SU-DHL-6 (cell line): Measurements from ENCODE around the gene RAD51D.

ENCODE experiments used
- H2AFZ ChIP-seq: fragments of 200-600 bp; sonication (generic); 2 replicates; pipeline ENCODE4 v1.6.1; 2014; ENCODE audit warnings: low read depth, mild to moderate bottlenecking, moderate library complexity, mixed read lengths, antibody characterized with exemption, low read length; ENCODE audit not compliant: severe bottlenecking
- H3F3A ChIP-seq: fragments of 200-600 bp; shearing (Covaris generic); 2 replicates; pipeline ENCODE4 v1.6.0; 2016; ENCODE audit warnings: antibody characterized with exemption, mild to moderate bottlenecking; ENCODE audit not compliant: insufficient read depth
- H3K27ac ChIP-seq: fragments of 200-600 bp; sonication (generic); 2 replicates; pipeline ENCODE4 v1.5.1; 2016; ENCODE audit warnings: low read depth, mild to moderate bottlenecking, low read length, moderate library complexity, mixed read lengths
- H3K27me3 ChIP-seq: fragments of 200-600 bp; sonication (generic), shearing (Covaris generic); 2 replicates; pipeline ENCODE4 v1.6.0; 2014; ENCODE audit warnings: mild to moderate bottlenecking, low read length
- H3K36me3 ChIP-seq: fragments of 200-600 bp; sonication (generic); 2 replicates; pipeline ENCODE4 v1.6.1; 2014; ENCODE audit warnings: mild to moderate bottlenecking, low read length, mixed read lengths
- H3K4me2 ChIP-seq: fragments of 300-600, 200-600 bp; shearing (Covaris generic), sonication (generic); 2 replicates; pipeline ENCODE4 v1.6.0; 2014; ENCODE audit warnings: low read length, low read depth, mild to moderate bottlenecking; ENCODE audit not compliant: poor library complexity, severe bottlenecking
- H3K4me3 ChIP-seq: fragments of 200-600 bp; sonication (generic); 2 replicates; pipeline ENCODE4 v1.5.1; 2014; ENCODE audit warnings: antibody characterized with exemption, low read length, mild to moderate bottlenecking, mixed read lengths; ENCODE audit not compliant: insufficient read depth, poor library complexity, severe bottlenecking
- H3K79me2 ChIP-seq: fragments of 200-600 bp; sonication (generic); 2 replicates; pipeline ENCODE4 v1.6.1; 2014; ENCODE audit warnings: mild to moderate bottlenecking, low read length, moderate library complexity; ENCODE audit not compliant: insufficient read depth
- H3K9ac ChIP-seq: fragments of 200-600 bp; sonication (generic); 2 replicates; pipeline ENCODE4 v1.7.0; 2014; ENCODE audit warnings: mild to moderate bottlenecking, low read length
- H3K9me2 ChIP-seq: fragments of 200-600 bp; sonication (generic); replicated peaks from 2 replicates; pipeline ENCODE4 v1.6.1; 2014; ENCODE audit warnings: low read length; ENCODE audit not compliant: insufficient read depth
- H3K9me3 ChIP-seq: fragments of 200-600 bp; sonication (generic); 2 replicates; pipeline ENCODE4 v1.6.1; 2014; ENCODE audit warnings: low read length, mixed read lengths; ENCODE audit not compliant: insufficient read depth
- H4K20me1 ChIP-seq: fragments of 200-600 bp; sonication (generic); 2 replicates; pipeline ENCODE4 v1.6.1; 2014; ENCODE audit warnings: low read depth, mild to moderate bottlenecking, antibody characterized with exemption, low read length, moderate library complexity, mixed read lengths
- CTCF ChIP-seq: fragments of 200-600 bp; sonication (generic); IDR thresholded peaks from one replicate; pipeline ENCODE4 v1.5.1; 2017; ENCODE audit warnings: antibody characterized with exemption, mild to moderate bottlenecking, low read length, moderate library complexity; ENCODE audit not compliant: insufficient read depth, poor library complexity, severe bottlenecking
- EZH2phosphoT487 ChIP-seq: fragments of 200-600 bp; sonication (generic), shearing (Covaris generic); conservative IDR thresholded peaks from 2 replicates; pipeline ENCODE4 v1.6.1; 2018; ENCODE audit warnings: mild to moderate bottlenecking, antibody characterized with exemption, low read length, moderate library complexity, mixed read lengths

Gene RAD51D

GRCh38 chr17:35162755-35163154 is 43.1 kb upstream of the RAD51D start:
- H3K9me3 ChIP-seq: no peaks in the 10 kb centered on the region
- H3K9me2 ChIP-seq: no peaks in the 10 kb centered on the region
- TF ChIP-seq CTCF: no peak
- TF ChIP-seq EZH2phosphoT487: no peak
- no peak overlapping the region for H3K4me2 ChIP-seq
- no peaks in the 10 kb centered on the region for H4K20me1 ChIP-seq
- no peaks in the 10 kb centered on the region for H3K27me3 ChIP-seq
- H3K79me2 ChIP-seq: no peaks in the 10 kb centered on the region
- no peak overlapping the region for H3K27ac ChIP-seq
- H3K4me3 ChIP-seq: no peak overlapping the region
- no peaks in the 10 kb centered on the region for H3K36me3 ChIP-seq
- H3K9ac ChIP-seq: no peak overlapping the region
- no peaks in the 10 kb centered on the region for H3F3A ChIP-seq
- no peak overlapping the region for H2AFZ ChIP-seq

- no peak overlapping the region for H3K27ac ChIP-seq
- no peaks in the 10 kb centered on the region for H3K9me3 ChIP-seq
- no peaks in the 10 kb centered on the region for H3F3A ChIP-seq
- no peaks in the 10 kb centered on the region for H3K79me2 ChIP-seq
- no peaks in the 10 kb centered on the region for H3K27me3 ChIP-seq
- no peak overlapping the region for H3K4me3 ChIP-seq
- H3K9ac ChIP-seq: no peak overlapping the region
- H3K9me2 ChIP-seq: no peaks in the 10 kb centered on the region
- H3K4me2 ChIP-seq: no peak overlapping the region
- H4K20me1 ChIP-seq: no peaks in the 10 kb centered on the region
- TF ChIP-seq CTCF: no peak
- TF ChIP-seq EZH2phosphoT487: no peak
- H3K36me3 ChIP-seq: no peaks in the 10 kb centered on the region
- no peak overlapping the region for H2AFZ ChIP-seq
These were observed 41.7 kb upstream of the RAD51D start for GRCh38 chr17:35161281-35161761.

- H3K9me2 ChIP-seq: no peaks in the 10 kb centered on the region
- H3K79me2 ChIP-seq: no peaks in the 10 kb centered on the region
- no peaks in the 10 kb centered on the region for H3F3A ChIP-seq
- no peak overlapping the region for H2AFZ ChIP-seq
- H3K4me3 ChIP-seq: no peak overlapping the region
- no peak overlapping the region for H3K9ac ChIP-seq
- H3K4me2 ChIP-seq: no peak overlapping the region
- no peaks in the 10 kb centered on the region for H4K20me1 ChIP-seq
- TF ChIP-seq EZH2phosphoT487 (no peak), CTCF (no peak)
- no peaks in the 10 kb centered on the region for H3K36me3 ChIP-seq
- no peak overlapping the region for H3K27ac ChIP-seq
- H3K27me3 ChIP-seq: no peaks in the 10 kb centered on the region
- no peaks in the 10 kb centered on the region for H3K9me3 ChIP-seq
These were observed 40.9 kb upstream of the RAD51D start for GRCh38 chr17:35160354-35161201.
